Left ventricle myocardium inferior (tissue), 1 donor: ENCODE data around the gene ARL15. TPM values are rescaled to one million over a fixed set of nuclear protein-coding genes. Genes with fewer than 3 reads are reported as not detected.

Experiments
- microRNA-seq: library from miRNA; unstranded; fragments of <30 nt; microRNA quantifications from one replicate; pipeline ENCODE4 v1.2.0, GENCODE V29; 2020
- total RNA-seq: library from RNA; stranded (reverse); fragmentation: NEBNext Ultra II Directional; extraction: Animal tissue kit (Norgen Biotek cat#: 25700); gene quantifications from one replicate; pipeline ENCODE4 v1.2.1, GENCODE V29; 2021
- donor health status: DM: no; HTN: yes; CAD: no; lungs with severe emphysema.

The ARL15 gene
- total RNA-seq, 1 donor from 2014 or later, result 18.2 TPM

Small RNAs within 50 kb of the gene (microRNA-seq; reads per million reads assigned to microRNA genes)
- gene MIR4459, result not detected
- gene MIR581, result 1.9 reads per million

Other genes starting within 250 kb of the ARL15 start
- 418 TPM for gene HSPB3, start 145.1 kb upstream of the ARL15 start, total RNA-seq
- 28.7 TPM for gene SNX18, start 207.2 kb upstream of the ARL15 start, total RNA-seq